SU-DHL-6 (cell line): ENCODE results near the gene TRPM8.

ENCODE experiments used
- H2AFZ ChIP-seq: fragments of 200-600 bp; sonication (generic); 2 replicates; pipeline ENCODE4 v1.6.1; 2014; ENCODE audit warnings: low read depth, mild to moderate bottlenecking, moderate library complexity, mixed read lengths, antibody characterized with exemption, low read length; ENCODE audit not compliant: severe bottlenecking
- H3F3A ChIP-seq: fragments of 200-600 bp; shearing (Covaris generic); 2 replicates; pipeline ENCODE4 v1.6.0; 2016; ENCODE audit warnings: antibody characterized with exemption, mild to moderate bottlenecking; ENCODE audit not compliant: insufficient read depth
- H3K27ac ChIP-seq: fragments of 200-600 bp; sonication (generic); 2 replicates; pipeline ENCODE4 v1.5.1; 2016; ENCODE audit warnings: low read depth, mild to moderate bottlenecking, low read length, moderate library complexity, mixed read lengths
- H3K27me3 ChIP-seq: fragments of 200-600 bp; sonication (generic), shearing (Covaris generic); 2 replicates; pipeline ENCODE4 v1.6.0; 2014; ENCODE audit warnings: mild to moderate bottlenecking, low read length
- H3K36me3 ChIP-seq: fragments of 200-600 bp; sonication (generic); 2 replicates; pipeline ENCODE4 v1.6.1; 2014; ENCODE audit warnings: mild to moderate bottlenecking, low read length, mixed read lengths
- H3K4me2 ChIP-seq: fragments of 300-600, 200-600 bp; shearing (Covaris generic), sonication (generic); 2 replicates; pipeline ENCODE4 v1.6.0; 2014; ENCODE audit warnings: low read length, low read depth, mild to moderate bottlenecking; ENCODE audit not compliant: poor library complexity, severe bottlenecking
- H3K4me3 ChIP-seq: fragments of 200-600 bp; sonication (generic); 2 replicates; pipeline ENCODE4 v1.5.1; 2014; ENCODE audit warnings: antibody characterized with exemption, low read length, mild to moderate bottlenecking, mixed read lengths; ENCODE audit not compliant: insufficient read depth, poor library complexity, severe bottlenecking
- H3K79me2 ChIP-seq: fragments of 200-600 bp; sonication (generic); 2 replicates; pipeline ENCODE4 v1.6.1; 2014; ENCODE audit warnings: mild to moderate bottlenecking, low read length, moderate library complexity; ENCODE audit not compliant: insufficient read depth
- H3K9ac ChIP-seq: fragments of 200-600 bp; sonication (generic); 2 replicates; pipeline ENCODE4 v1.7.0; 2014; ENCODE audit warnings: mild to moderate bottlenecking, low read length
- H3K9me2 ChIP-seq: fragments of 200-600 bp; sonication (generic); replicated peaks from 2 replicates; pipeline ENCODE4 v1.6.1; 2014; ENCODE audit warnings: low read length; ENCODE audit not compliant: insufficient read depth
- H3K9me3 ChIP-seq: fragments of 200-600 bp; sonication (generic); 2 replicates; pipeline ENCODE4 v1.6.1; 2014; ENCODE audit warnings: low read length, mixed read lengths; ENCODE audit not compliant: insufficient read depth
- H4K20me1 ChIP-seq: fragments of 200-600 bp; sonication (generic); 2 replicates; pipeline ENCODE4 v1.6.1; 2014; ENCODE audit warnings: low read depth, mild to moderate bottlenecking, antibody characterized with exemption, low read length, moderate library complexity, mixed read lengths
- EZH2phosphoT487 ChIP-seq: fragments of 200-600 bp; sonication (generic), shearing (Covaris generic); conservative IDR thresholded peaks from 2 replicates; pipeline ENCODE4 v1.6.1; 2018; ENCODE audit warnings: mild to moderate bottlenecking, antibody characterized with exemption, low read length, moderate library complexity, mixed read lengths
- TF ChIP-seq, protein P1 (sequence below): fragments of 200-600 bp; sonication (generic); IDR thresholded peaks from one replicate; pipeline ENCODE4 v1.5.1; 2017; ENCODE audit warnings: antibody characterized with exemption, mild to moderate bottlenecking, low read length, moderate library complexity; ENCODE audit not compliant: insufficient read depth, poor library complexity, severe bottlenecking

The TRPM8 gene

DNA sequence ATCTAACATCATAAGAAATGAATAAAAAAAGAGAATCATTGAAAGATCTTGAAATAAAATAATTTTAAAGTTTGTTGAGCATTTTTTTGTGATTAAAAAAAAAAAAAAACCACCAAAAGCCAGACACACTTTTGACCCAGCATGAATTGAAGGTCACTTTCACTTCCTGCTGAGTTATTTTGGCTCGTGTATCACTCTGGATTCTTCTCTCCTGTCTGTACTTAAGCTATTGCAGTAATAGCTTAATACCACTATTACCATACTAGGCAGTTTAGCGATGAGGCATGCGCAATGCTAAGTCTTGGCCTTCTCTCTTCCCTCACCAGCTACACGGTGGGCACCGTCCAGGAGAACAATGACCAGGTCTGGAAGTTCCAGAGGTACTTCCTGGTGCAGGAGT lies 78.8 kb downstream of the TRPM8 start:
- no peaks in the 10 kb centered on the region for H3K9me3 ChIP-seq
- no peaks in the 10 kb centered on the region for H3K27me3 ChIP-seq
- H2AFZ ChIP-seq, result no peak overlapping the region
- H3K79me2 ChIP-seq, result no peaks in the 10 kb centered on the region
- no peaks in the 10 kb centered on the region for H3F3A ChIP-seq
- H3K36me3 ChIP-seq, result no peaks in the 10 kb centered on the region
- H3K27ac ChIP-seq, result no peak overlapping the region
- H3K4me3 ChIP-seq, result no peak overlapping the region
- TF ChIP-seq, protein P1, sequence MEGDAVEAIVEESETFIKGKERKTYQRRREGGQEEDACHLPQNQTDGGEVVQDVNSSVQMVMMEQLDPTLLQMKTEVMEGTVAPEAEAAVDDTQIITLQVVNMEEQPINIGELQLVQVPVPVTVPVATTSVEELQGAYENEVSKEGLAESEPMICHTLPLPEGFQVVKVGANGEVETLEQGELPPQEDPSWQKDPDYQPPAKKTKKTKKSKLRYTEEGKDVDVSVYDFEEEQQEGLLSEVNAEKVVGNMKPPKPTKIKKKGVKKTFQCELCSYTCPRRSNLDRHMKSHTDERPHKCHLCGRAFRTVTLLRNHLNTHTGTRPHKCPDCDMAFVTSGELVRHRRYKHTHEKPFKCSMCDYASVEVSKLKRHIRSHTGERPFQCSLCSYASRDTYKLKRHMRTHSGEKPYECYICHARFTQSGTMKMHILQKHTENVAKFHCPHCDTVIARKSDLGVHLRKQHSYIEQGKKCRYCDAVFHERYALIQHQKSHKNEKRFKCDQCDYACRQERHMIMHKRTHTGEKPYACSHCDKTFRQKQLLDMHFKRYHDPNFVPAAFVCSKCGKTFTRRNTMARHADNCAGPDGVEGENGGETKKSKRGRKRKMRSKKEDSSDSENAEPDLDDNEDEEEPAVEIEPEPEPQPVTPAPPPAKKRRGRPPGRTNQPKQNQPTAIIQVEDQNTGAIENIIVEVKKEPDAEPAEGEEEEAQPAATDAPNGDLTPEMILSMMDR, result no peak
- TF ChIP-seq EZH2phosphoT487, result no peak
- H3K9me2 ChIP-seq, result no peaks in the 10 kb centered on the region
- H3K9ac ChIP-seq, result no peak overlapping the region
- no peaks in the 10 kb centered on the region for H4K20me1 ChIP-seq
- no peak overlapping the region for H3K4me2 ChIP-seq

DNA sequence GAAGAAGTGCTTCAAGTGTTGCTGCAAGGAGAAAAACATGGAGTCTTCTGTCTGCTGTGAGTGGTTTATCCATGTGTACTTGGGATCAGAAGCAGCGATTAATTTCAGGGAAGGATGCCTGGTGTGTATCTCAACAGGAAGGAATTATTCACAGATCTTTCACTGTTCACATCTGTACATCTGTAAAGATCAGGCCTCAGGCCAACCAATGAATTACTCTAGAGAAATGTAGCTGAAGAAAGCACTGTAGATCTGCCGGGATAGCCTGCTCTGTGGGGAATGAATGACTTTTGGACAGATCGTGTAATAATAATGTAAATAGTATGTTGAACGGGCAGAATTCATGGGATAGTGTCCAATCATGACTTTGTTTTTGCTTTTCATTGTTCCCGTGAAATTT lies 79.3 kb downstream of the TRPM8 start:
- no peaks in the 10 kb centered on the region for H4K20me1 ChIP-seq
- H3K4me2 ChIP-seq, result no peak overlapping the region
- H3K79me2 ChIP-seq, result no peaks in the 10 kb centered on the region
- no peaks in the 10 kb centered on the region for H3K9me3 ChIP-seq
- no peaks in the 10 kb centered on the region for H3K36me3 ChIP-seq
- H3K27me3 ChIP-seq, result no peaks in the 10 kb centered on the region
- H3K4me3 ChIP-seq, result no peak overlapping the region
- TF ChIP-seq EZH2phosphoT487, result no peak
- TF ChIP-seq, protein P1, result no peak
- no peaks in the 10 kb centered on the region for H3K9me2 ChIP-seq
- H2AFZ ChIP-seq, result no peak overlapping the region
- no peak overlapping the region for H3K9ac ChIP-seq
- H3K27ac ChIP-seq, result no peak overlapping the region
- no peaks in the 10 kb centered on the region for H3F3A ChIP-seq

DNA sequence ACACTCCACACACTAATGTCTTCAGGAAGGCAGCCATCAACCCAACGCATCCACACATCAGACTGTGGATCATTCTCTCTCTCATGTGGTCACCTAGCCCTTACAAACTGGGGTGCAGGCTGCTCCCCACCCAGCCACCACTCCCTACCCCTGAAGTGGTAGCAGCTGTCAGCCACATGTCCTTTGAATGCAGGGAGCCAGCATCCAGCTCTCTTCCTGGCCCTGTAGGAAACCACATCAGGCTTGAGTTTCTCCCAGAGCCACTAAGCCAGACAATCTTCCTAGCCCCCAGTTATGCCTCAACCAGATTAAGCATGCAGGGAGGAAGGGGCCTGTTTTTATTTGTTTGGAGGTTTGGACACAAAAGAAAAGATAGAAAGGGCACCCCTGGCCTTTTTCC lies 80.5 kb downstream of the TRPM8 start:
- no peak overlapping the region for H3K9ac ChIP-seq
- no peak overlapping the region for H2AFZ ChIP-seq
- H3K36me3 ChIP-seq, result no peaks in the 10 kb centered on the region
- no peak overlapping the region for H3K4me3 ChIP-seq
- no peaks in the 10 kb centered on the region for H3K79me2 ChIP-seq
- H3F3A ChIP-seq, result no peaks in the 10 kb centered on the region
- no peaks in the 10 kb centered on the region for H3K27me3 ChIP-seq
- H3K9me2 ChIP-seq, result no peaks in the 10 kb centered on the region
- H3K4me2 ChIP-seq, result no peak overlapping the region
- no peaks in the 10 kb centered on the region for H4K20me1 ChIP-seq
- no peaks in the 10 kb centered on the region for H3K9me3 ChIP-seq
- H3K27ac ChIP-seq, result no peak overlapping the region
- TF ChIP-seq, protein P1, result no peak
- no peak for TF ChIP-seq EZH2phosphoT487

DNA sequence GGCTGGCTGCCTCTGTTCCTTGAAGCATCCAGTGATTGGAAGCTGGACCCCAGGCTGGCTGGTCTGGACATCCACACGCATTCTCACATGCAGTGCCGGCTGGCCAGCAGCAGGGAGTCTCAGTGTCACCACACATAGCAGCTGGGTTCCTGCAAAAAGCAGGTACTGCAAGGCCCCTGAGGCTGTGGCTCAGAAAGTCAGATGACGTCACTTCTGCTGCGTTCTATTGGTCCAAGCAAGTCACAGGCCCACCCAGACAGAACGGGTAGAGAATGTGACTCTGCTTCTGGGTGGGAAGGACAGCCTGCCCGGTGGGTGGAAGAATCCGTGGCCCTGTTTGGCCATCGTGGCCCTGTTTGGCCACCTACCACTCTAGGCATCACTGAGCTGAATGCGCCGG lies 82.0 kb downstream of the TRPM8 start:
- Histone ChIP-seq H3K36me3 (no peaks in the 10 kb centered on the region), H3K9ac (no peak overlapping the region), H3K27me3 (no peaks in the 10 kb centered on the region), H3K4me3 (no peak overlapping the region), H3K9me3 (no peaks in the 10 kb centered on the region), H3K9me2 (no peaks in the 10 kb centered on the region), H3K4me2 (no peak overlapping the region), H3K27ac (no peak overlapping the region), H2AFZ (no peak overlapping the region), H4K20me1 (no peaks in the 10 kb centered on the region), H3K79me2 (no peaks in the 10 kb centered on the region), H3F3A (no peaks in the 10 kb centered on the region)
- TF ChIP-seq EZH2phosphoT487, result no peak
- TF ChIP-seq, protein P1, result no peak
